Esophagus (tissue), 2 donors: Measurements from ENCODE around the gene HIPK1. TPM values are rescaled to one million over a fixed set of nuclear protein-coding genes. Genes with fewer than 3 reads are reported as not detected.

ENCODE experiments used
- H3K27ac ChIP-seq, 2 donors: one replicate each; pipeline ENCODE4 v1.5.1; 2013; ENCODE audit warnings: low read depth in 2 of 2, mild to moderate bottlenecking in 2 of 2, inconsistent platforms in 1 of 2, low read length in 1 of 2, moderate library complexity in 1 of 2
- H3K27me3 ChIP-seq, 2 donors: one replicate each; pipeline ENCODE4 v1.6.1; 2013; ENCODE audit warnings: low read length in 2 of 2, control low read depth in 1 of 2, mild to moderate bottlenecking in 1 of 2; ENCODE audit not compliant: insufficient read depth in 2 of 2, control insufficient read depth in 1 of 2
- H3K36me3 ChIP-seq, 2 donors: one replicate each; pipeline ENCODE4 v1.6.1; 2013; ENCODE audit warnings: low read length in 1 of 2; ENCODE audit not compliant: control insufficient read depth in 2 of 2, insufficient read depth in 2 of 2
- H3K4me1 ChIP-seq, 2 donors: one replicate each; pipeline ENCODE4 v1.6.1; 2013; ENCODE audit warnings: low read length in 1 of 2; ENCODE audit not compliant: control insufficient read depth in 2 of 2, insufficient read depth in 2 of 2
- H3K4me3 ChIP-seq, 2 donors: one replicate each; pipeline ENCODE4 v1.5.1; 2013; ENCODE audit warnings: low read length in 2 of 2, mild to moderate bottlenecking in 2 of 2, low read depth in 1 of 2, moderate library complexity in 1 of 2
- H3K9me3 ChIP-seq, 2 donors: one replicate each; pipeline ENCODE4 v1.6.1; 2013; ENCODE audit warnings: mild to moderate bottlenecking in 2 of 2, low read depth in 1 of 2, low read length in 1 of 2, moderate library complexity in 1 of 2; ENCODE audit not compliant: control insufficient read depth in 2 of 2, insufficient read depth in 1 of 2
- WGBS, 2 donors: extraction: QIAGEN DNeasy Blood & Tissue Kit; methylation state at CpG; one replicate each; pipeline ENCODE4 v1.1.7; 2013; 5-methylcytosine and 5-hydroxymethylcytosine counted together
- polyA plus RNA-seq, 2 donors: library from polyadenylated mRNA; stranded (reverse); fragments of 200-250 nt; gene quantifications; one replicate each; pipeline ENCODE4 v1.2.3, GENCODE V29; 2013
- donor health status: healthy with polysubstance abuse.
- donor health status: Bipolar disorder and iron deficiency.

Gene HIPK1
- polyA plus RNA-seq, 2 donors, result 10.8 to 14.5 TPM

DNA sequence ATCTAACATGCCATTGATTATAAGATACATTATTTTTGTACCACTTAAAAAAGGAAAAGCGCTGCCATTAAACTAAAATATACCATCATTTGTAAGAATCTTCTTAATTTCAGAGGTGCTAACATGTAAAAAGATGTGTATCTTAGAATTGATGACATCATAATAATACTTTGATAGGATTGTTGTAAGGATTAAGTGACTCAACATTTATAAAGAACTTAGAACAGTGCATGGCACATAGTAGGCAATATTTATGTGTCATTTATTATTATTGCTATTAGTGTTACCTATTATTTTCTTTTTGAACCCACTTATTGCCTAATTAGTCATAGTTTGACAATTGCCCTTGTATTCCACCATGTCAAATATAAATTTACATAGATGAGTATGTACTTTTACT is 21.8 kb downstream of the HIPK1 start:
- Histone ChIP-seq H3K4me1 (peaks cover 0 to 3% of the 10 kb centered on the region in 2 donors), H3K36me3 (peaks cover 0 to 3% of the 10 kb centered on the region in 2 donors), H3K9me3 (no peaks in the 10 kb centered on the region), H3K27me3 (no peaks in the 10 kb centered on the region), H3K27ac (no peak overlapping the region), H3K4me3 (no peak overlapping the region)
- WGBS, 2 donors, result 98 to 99% methylated on average over 1 of the region's 1 CpG

DNA sequence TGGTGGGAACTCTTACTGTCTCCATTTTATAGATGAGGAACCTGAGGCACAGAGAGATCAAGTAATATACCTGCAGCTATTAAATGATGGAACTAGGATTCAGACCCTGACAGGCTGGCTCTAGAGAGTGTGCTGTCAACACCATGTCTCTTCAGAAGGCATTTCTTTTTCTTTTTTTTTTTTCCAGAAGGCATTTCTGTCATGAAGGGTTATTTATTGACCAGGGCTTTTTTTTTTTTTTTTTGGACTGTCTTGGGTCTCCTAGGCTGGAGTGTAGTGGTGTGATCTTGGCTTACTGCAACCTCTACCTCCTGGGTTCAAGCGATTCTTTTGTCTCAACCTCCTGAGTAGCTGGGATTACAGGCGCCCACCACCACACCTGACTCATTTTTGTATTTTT is 22.6 kb downstream of the HIPK1 start:
- Histone ChIP-seq H3K4me3 (no peak overlapping the region), H3K36me3 (peaks cover 0 to 3% of the 10 kb centered on the region in 2 donors), H3K27me3 (no peaks in the 10 kb centered on the region), H3K4me1 (peaks cover 0 to 3% of the 10 kb centered on the region in 2 donors), H3K27ac (no peak overlapping the region), H3K9me3 (no peaks in the 10 kb centered on the region)
- 95 to 98% methylated on average over 2 of the region's 2 CpGs for WGBS, 2 donors

GRCh38 chr1:113957984-113958383 is 28.9 kb downstream of the HIPK1 start:
- H3K36me3 ChIP-seq, result peaks cover 2 to 3% of the 10 kb centered on the region in 2 donors

DNA sequence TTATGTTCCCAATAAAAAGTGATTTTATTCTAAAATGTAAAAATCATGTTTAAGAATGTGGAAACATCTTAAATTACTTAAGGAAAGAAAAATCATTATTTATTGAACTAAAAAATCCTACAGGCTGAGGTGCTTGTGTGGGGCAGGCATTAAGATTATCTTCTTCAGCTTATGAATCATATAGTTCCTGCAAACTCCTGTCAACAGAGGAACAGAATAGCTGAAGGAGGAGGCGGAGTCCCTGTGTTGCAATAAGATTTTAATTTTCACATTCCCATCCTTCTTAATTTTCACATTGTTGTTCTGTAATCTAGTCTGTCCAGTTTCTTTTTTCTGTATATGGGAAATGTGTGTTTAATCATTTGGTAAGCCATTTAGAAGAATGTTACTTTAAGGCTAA is 29.6 kb downstream of the HIPK1 start:
- no peaks in the 10 kb centered on the region for H3K9me3 ChIP-seq
- H3K4me1 ChIP-seq, result no peaks in the 10 kb centered on the region
- no peak overlapping the region for H3K27ac ChIP-seq
- no peaks in the 10 kb centered on the region for H3K27me3 ChIP-seq
- 81 to 85% methylated on average over 1 of the region's 1 CpG for WGBS, 2 donors
- peaks cover 5 to 7% of the 10 kb centered on the region in 2 donors for H3K36me3 ChIP-seq
- H3K4me3 ChIP-seq, result no peak overlapping the region

More at GRCh38 chr1:113957984-113958383, 28.9 kb downstream of the HIPK1 start:
- 79 to 85% methylated on average over 1 of the region's 1 CpG for WGBS, 2 donors
- no peaks in the 10 kb centered on the region for H3K27me3 ChIP-seq
- no peak overlapping the region for H3K4me3 ChIP-seq
- no peak overlapping the region for H3K27ac ChIP-seq
- H3K9me3 ChIP-seq, result no peaks in the 10 kb centered on the region
- H3K4me1 ChIP-seq, result no peaks in the 10 kb centered on the region

- 93% methylated on average over 12 of the region's 12 CpGs for whole genome bisulfite sequencing, 2 donors
- H3K27me3 ChIP-seq, result no peaks in the 10 kb centered on the region
- no peaks in the 10 kb centered on the region for H3K4me1 ChIP-seq
- H3K27ac ChIP-seq, result no peak overlapping the region
- no peak overlapping the region for H3K4me3 ChIP-seq
- peaks cover 5 to 12% of the 10 kb centered on the region in 2 donors for H3K36me3 ChIP-seq
- no peaks in the 10 kb centered on the region for H3K9me3 ChIP-seq
Measured at GRCh38 chr1:113963281-113963906, 34.3 kb downstream of the HIPK1 start.

DNA sequence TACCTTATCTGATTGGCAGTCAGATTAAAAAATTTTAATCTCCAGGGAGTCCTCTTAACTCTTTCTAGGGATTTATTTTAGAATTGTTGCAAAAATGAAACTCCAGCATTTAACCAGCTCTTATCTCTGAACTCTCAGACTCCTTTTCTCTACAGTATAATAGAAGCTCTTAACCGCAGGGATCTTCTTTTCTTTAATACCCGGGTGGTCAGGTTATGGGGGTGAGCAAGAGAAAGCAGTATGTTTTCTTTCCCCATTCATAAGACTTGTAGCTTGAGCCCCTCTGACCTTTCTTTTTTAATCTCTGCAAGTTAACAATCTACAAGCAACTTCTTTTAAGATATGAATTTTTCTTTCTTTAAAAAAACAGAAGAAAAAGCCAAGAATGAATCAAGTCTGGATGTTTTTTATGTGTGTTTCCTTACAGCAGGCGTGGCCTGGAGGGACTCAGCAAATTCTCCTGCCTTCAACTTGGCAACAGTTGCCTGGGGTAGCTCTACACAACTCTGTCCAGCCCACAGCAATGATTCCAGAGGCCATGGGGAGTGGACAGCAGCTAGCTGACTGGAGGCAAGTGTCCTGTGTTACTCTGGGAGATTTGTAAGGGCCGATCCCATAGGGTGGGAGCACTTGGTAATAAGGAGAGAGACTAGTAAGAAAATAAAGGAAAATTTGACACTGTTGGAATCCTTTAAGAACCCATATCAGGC is 36.7 kb downstream of the HIPK1 start:
- no peak overlapping the region for H3K27ac ChIP-seq
- no peaks in the 10 kb centered on the region for H3K27me3 ChIP-seq
- no peaks in the 10 kb centered on the region for H3K4me1 ChIP-seq
- peaks cover 13 to 17% of the 10 kb centered on the region in 2 donors for H3K36me3 ChIP-seq
- 89% methylated on average over 4 of the region's 4 CpGs for WGBS, 2 donors
- no peaks in the 10 kb centered on the region for H3K9me3 ChIP-seq
- H3K4me3 ChIP-seq, result no peak overlapping the region

DNA sequence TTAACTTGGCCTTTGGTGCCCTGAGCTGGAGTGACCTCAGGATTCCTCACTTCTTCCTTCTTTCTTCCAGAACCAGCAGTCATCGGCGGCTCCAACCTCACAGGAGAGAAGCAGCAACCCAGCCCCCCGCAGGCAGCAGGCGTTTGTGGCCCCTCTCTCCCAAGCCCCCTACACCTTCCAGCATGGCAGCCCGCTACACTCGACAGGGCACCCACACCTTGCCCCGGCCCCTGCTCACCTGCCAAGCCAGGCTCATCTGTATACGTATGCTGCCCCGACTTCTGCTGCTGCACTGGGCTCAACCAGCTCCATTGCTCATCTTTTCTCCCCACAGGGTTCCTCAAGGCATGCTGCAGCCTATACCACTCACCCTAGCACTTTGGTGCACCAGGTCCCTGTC is 43.8 kb downstream of the HIPK1 start:
- H3K9me3 ChIP-seq, result no peaks in the 10 kb centered on the region
- no peaks in the 10 kb centered on the region for H3K27me3 ChIP-seq
- no peak overlapping the region for H3K4me3 ChIP-seq
- no peaks in the 10 kb centered on the region for H3K4me1 ChIP-seq
- WGBS, 2 donors, result 86 to 97% methylated on average over 9 of the region's 9 CpGs
- H3K27ac ChIP-seq, result no peak overlapping the region
- peaks cover 24 to 25% of the 10 kb centered on the region in 2 donors for H3K36me3 ChIP-seq

DNA sequence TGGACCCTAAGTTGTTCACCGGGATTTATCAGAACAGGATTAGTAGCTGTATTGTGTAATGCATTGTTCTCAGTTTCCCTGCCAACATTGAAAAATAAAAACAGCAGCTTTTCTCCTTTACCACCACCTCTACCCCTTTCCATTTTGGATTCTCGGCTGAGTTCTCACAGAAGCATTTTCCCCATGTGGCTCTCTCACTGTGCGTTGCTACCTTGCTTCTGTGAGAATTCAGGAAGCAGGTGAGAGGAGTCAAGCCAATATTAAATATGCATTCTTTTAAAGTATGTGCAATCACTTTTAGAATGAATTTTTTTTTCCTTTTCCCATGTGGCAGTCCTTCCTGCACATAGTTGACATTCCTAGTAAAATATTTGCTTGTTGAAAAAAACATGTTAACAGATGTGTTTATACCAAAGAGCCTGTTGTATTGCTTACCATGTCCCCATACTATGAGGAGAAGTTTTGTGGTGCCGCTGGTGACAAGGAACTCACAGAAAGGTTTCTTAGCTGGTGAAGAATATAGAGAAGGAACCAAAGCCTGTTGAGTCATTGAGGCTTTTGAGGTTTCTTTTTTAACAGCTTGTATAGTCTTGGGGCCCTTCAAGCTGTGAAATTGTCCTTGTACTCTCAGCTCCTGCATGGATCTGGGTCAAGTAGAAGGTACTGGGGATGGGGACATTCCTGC is 46.2 kb downstream of the HIPK1 start:
- H3K9me3 ChIP-seq, result no peaks in the 10 kb centered on the region
- WGBS, 2 donors, result 64 to 65% methylated on average over 4 of the region's 4 CpGs
- H3K36me3 ChIP-seq, result peaks cover 17 to 18% of the 10 kb centered on the region in 2 donors
- H3K27ac ChIP-seq, result no peak overlapping the region
- H3K4me1 ChIP-seq, result peaks cover 0 to 3% of the 10 kb centered on the region in 2 donors
- H3K4me3 ChIP-seq, result no peak overlapping the region
- no peaks in the 10 kb centered on the region for H3K27me3 ChIP-seq

DNA sequence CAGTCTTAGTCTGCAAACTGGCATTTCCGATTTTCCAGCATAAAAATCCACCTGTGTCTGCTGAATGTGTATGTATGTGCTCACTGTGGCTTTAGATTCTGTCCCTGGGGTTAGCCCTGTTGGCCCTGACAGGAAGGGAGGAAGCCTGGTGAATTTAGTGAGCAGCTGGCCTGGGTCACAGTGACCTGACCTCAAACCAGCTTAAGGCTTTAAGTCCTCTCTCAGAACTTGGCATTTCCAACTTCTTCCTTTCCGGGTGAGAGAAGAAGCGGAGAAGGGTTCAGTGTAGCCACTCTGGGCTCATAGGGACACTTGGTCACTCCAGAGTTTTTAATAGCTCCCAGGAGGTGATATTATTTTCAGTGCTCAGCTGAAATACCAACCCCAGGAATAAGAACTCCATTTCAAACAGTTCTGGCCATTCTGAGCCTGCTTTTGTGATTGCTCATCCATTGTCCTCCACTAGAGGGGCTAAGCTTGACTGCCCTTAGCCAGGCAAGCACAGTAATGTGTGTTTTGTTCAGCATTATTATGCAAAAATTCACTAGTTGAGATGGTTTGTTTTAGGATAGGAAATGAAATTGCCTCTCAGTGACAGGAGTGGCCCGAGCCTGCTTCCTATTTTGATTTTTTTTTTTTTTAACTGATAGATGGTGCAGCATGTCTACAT is 47.6 kb downstream of the HIPK1 start:
- 66 to 68% methylated on average over 4 of the region's 4 CpGs for WGBS, 2 donors
- H3K4me1 ChIP-seq, result peaks cover 0 to 3% of the 10 kb centered on the region in 2 donors
- H3K9me3 ChIP-seq, result no peaks in the 10 kb centered on the region
- peak overlapping the region in 1 of 2 donors; percentile 47 for H3K27ac ChIP-seq
- H3K36me3 ChIP-seq, result peaks cover 15 to 16% of the 10 kb centered on the region in 2 donors
- no peak overlapping the region for H3K4me3 ChIP-seq
- no peaks in the 10 kb centered on the region for H3K27me3 ChIP-seq
